ENCODE data around the gene CSNK1A1.
"Not testable (repeated sequence)": the region's sequence is repeated elsewhere in the genome, so short reads cannot be mapped to it uniquely, and the experiment has no call there.

Gene CSNK1A1

GRCh38 chr5:149572576-149573231 is 21.5 kb upstream of the CSNK1A1 start:
- DNase-seq (ENCODE audit: low spot score): no peak

- DNase-seq (ENCODE audit: low spot score): no peak
These were observed 20.9 kb upstream of the CSNK1A1 start for GRCh38 chr5:149572170-149572569.

GRCh38 chr5:149567226-149567625 is 16.0 kb upstream of the CSNK1A1 start:
- no peak for DNase-seq (ENCODE audit: low spot score)

- peak; percentile 69 for DNase-seq (ENCODE audit: low spot score)
These were observed 13.4 kb upstream of the CSNK1A1 start for GRCh38 chr5:149564542-149565140.

- peak; percentile 37 for DNase-seq (ENCODE audit: low spot score)
These were observed 12.2 kb upstream of the CSNK1A1 start for GRCh38 chr5:149563466-149563865.

- DNase-seq (ENCODE audit: low spot score): peak; percentile 77
These were observed 10.6 kb upstream of the CSNK1A1 start for GRCh38 chr5:149561848-149562247.

GRCh38 chr5:149559706-149560105 is 8.5 kb upstream of the CSNK1A1 start:
- no peak for DNase-seq (ENCODE audit: low spot score)

- DNase-seq (ENCODE audit: low spot score): no peak
These were observed 1.4 kb upstream of the CSNK1A1 start for GRCh38 chr5:149552553-149553160.

GRCh38 chr5:149552038-149552494 is 827 bp upstream of the CSNK1A1 start:
- no peak for DNase-seq (ENCODE audit: low spot score)

- peak; percentile 16 for DNase-seq (ENCODE audit: low spot score)
These were observed 529 bp downstream of the CSNK1A1 start for GRCh38 chr5:149550594-149551226.

GRCh38 chr5:149550268-149550583 is 1.0 kb downstream of the CSNK1A1 start:
- DNase-seq (ENCODE audit: low spot score): peak; percentile 49

- DNase-seq (ENCODE audit: low spot score): peak; percentile 35
These were observed 1.6 kb downstream of the CSNK1A1 start for GRCh38 chr5:149549461-149550267.

- no peak for DNase-seq (ENCODE audit: low spot score)
These were observed 4.3 kb downstream of the CSNK1A1 start for GRCh38 chr5:149546974-149547373.

- no peak for DNase-seq (ENCODE audit: low spot score)
These were observed 5.9 kb downstream of the CSNK1A1 start for GRCh38 chr5:149545327-149545726.

- DNase-seq (ENCODE audit: low spot score): no peak
These were observed 7.2 kb downstream of the CSNK1A1 start for GRCh38 chr5:149544028-149544420.

- no peak for DNase-seq (ENCODE audit: low spot score)
These were observed 7.7 kb downstream of the CSNK1A1 start for GRCh38 chr5:149543361-149544027.

GRCh38 chr5:149541893-149542292 is 9.3 kb downstream of the CSNK1A1 start:
- DNase-seq (ENCODE audit: low spot score): no peak

- DNase-seq (ENCODE audit: low spot score): no peak
These were observed 11.2 kb downstream of the CSNK1A1 start for GRCh38 chr5:149540089-149540488.

GRCh38 chr5:149537374-149537975 is 13.8 kb downstream of the CSNK1A1 start:
- DNase-seq (ENCODE audit: low spot score): no peak

- DNase-seq (ENCODE audit: low spot score): not testable (repeated sequence)
These were observed 15.5 kb downstream of the CSNK1A1 start for GRCh38 chr5:149535787-149536186.

GRCh38 chr5:149532413-149532812 is 18.8 kb downstream of the CSNK1A1 start:
- DNase-seq (ENCODE audit: low spot score): no peak
